Subcutaneous adipose tissue (tissue), 4 donors: ENCODE results near the gene MMP20. TPM values are rescaled to one million over a fixed set of nuclear protein-coding genes. Genes with fewer than 3 reads are reported as not detected.

Experiments
- CTCF ChIP-seq: fragments of 450-650 bp; IDR thresholded peaks from one replicate; pipeline ENCODE4 v1.5.1; 2016; ENCODE audit warnings: low read depth, mild to moderate bottlenecking, control low read depth, antibody characterized with exemption, moderate library complexity
- total RNA-seq, 4 donors: library from RNA; depleted of rRNA; stranded (reverse); fragments of >200 nt; gene quantifications; one replicate each; pipeline ENCODE4 v1.1.0, GENCODE V29; 2016

Gene MMP20
- total RNA-seq, 4 donors from 2014 or later, result not detected

- no peak for TF ChIP-seq CTCF
These were observed 30.4 kb upstream of the MMP20 start for GRCh38 chr11:102655547-102655946.

GRCh38 chr11:102654761-102655160 is 29.6 kb upstream of the MMP20 start:
- no peak for TF ChIP-seq CTCF

- TF ChIP-seq CTCF, result no peak
These were observed 28.7 kb upstream of the MMP20 start for GRCh38 chr11:102653744-102654291.

GRCh38 chr11:102647430-102647829 is 22.3 kb upstream of the MMP20 start:
- no peak for TF ChIP-seq CTCF

GRCh38 chr11:102643941-102644340 is 18.8 kb upstream of the MMP20 start:
- no peak for TF ChIP-seq CTCF

GRCh38 chr11:102640946-102641345 is 15.8 kb upstream of the MMP20 start:
- no peak for TF ChIP-seq CTCF

GRCh38 chr11:102639656-102640055 is 14.5 kb upstream of the MMP20 start:
- no peak for TF ChIP-seq CTCF
